ENCODE measurements around the gene SFMBT1.

SFMBT1 gene

GRCh38 chr3:53003320-53003719 is 42.6 kb downstream of the SFMBT1 start:
- DNase-seq (no peak), ATAC-seq (no peak)
- H3K27ac Mint-ChIP-seq: no peak overlapping the region
- H3K27me3 Mint-ChIP-seq: no peaks in the 10 kb centered on the region
- peaks cover 22% of the 10 kb centered on the region for H3K4me1 Mint-ChIP-seq
- H3K4me3 Mint-ChIP-seq: no peak overlapping the region
- H3K9me3 Mint-ChIP-seq: no peaks in the 10 kb centered on the region

- no peaks in the 10 kb centered on the region for H3K9me3 Mint-ChIP-seq
- no peaks in the 10 kb centered on the region for H3K27me3 Mint-ChIP-seq
- ATAC-seq: no peak
- H3K4me3 Mint-ChIP-seq: no peak overlapping the region
- no peak for DNase-seq
- H3K4me1 Mint-ChIP-seq: peaks cover 8% of the 10 kb centered on the region
- H3K27ac Mint-ChIP-seq: no peak overlapping the region
These were observed 46.9 kb downstream of the SFMBT1 start for GRCh38 chr3:52998771-52999513.

GRCh38 chr3:52990637-52991036 is 55.2 kb downstream of the SFMBT1 start:
- Mint-ChIP-seq H3K9me3 (no peaks in the 10 kb centered on the region), H3K4me1 (peaks cover 28% of the 10 kb centered on the region), H3K27me3 (no peaks in the 10 kb centered on the region), H3K4me3 (no peak overlapping the region), H3K27ac (no peak overlapping the region)
- DNase-seq: no peak
- ATAC-seq: no peak

- H3K27ac Mint-ChIP-seq: no peak overlapping the region
- DNase-seq (no peak), ATAC-seq (no peak)
These were observed 58.9 kb downstream of the SFMBT1 start for GRCh38 chr3:52986938-52987337.

GRCh38 chr3:52986049-52986448 is 59.8 kb downstream of the SFMBT1 start:
- peaks cover 42% of the 10 kb centered on the region for H3K4me1 Mint-ChIP-seq
- H3K27ac Mint-ChIP-seq: no peak overlapping the region
- ATAC-seq (no peak), DNase-seq (no peak)
- no peaks in the 10 kb centered on the region for H3K9me3 Mint-ChIP-seq
- H3K4me3 Mint-ChIP-seq: no peak overlapping the region
- no peaks in the 10 kb centered on the region for H3K27me3 Mint-ChIP-seq

More at GRCh38 chr3:52986938-52987337, 58.9 kb downstream of the SFMBT1 start:
- peaks cover 49% of the 10 kb centered on the region for H3K4me1 Mint-ChIP-seq
- no peaks in the 10 kb centered on the region for H3K27me3 Mint-ChIP-seq
- no peak overlapping the region for H3K4me3 Mint-ChIP-seq
- no peaks in the 10 kb centered on the region for H3K9me3 Mint-ChIP-seq

GRCh38 chr3:52983828-52984227 is 62.0 kb downstream of the SFMBT1 start:
- no peaks in the 10 kb centered on the region for H3K27me3 Mint-ChIP-seq
- peak overlapping the region; percentile 89 to 91 for H3K27ac Mint-ChIP-seq
- ATAC-seq (peak; percentile 57), DNase-seq (no peak)
- H3K9me3 Mint-ChIP-seq: no peaks in the 10 kb centered on the region
- H3K4me1 Mint-ChIP-seq: peaks cover 40% of the 10 kb centered on the region
- H3K4me3 Mint-ChIP-seq: peak overlapping the region; percentile 71 to 79

GRCh38 chr3:52983336-52983807 is 62.5 kb downstream of the SFMBT1 start:
- Mint-ChIP-seq H3K4me3 (peak overlapping the region; percentile 71 to 79), H3K27ac (peak overlapping the region; percentile 89 to 91), H3K27me3 (no peaks in the 10 kb centered on the region), H3K9me3 (no peaks in the 10 kb centered on the region), H3K4me1 (peaks cover 40% of the 10 kb centered on the region)
- DNase-seq (peak; percentile 66 to 82), ATAC-seq (peak; percentile 98)

GRCh38 chr3:52982839-52983238 is 63.0 kb downstream of the SFMBT1 start:
- DNase-seq: peak in 1 of 2 donors; percentile 8
- H3K27me3 Mint-ChIP-seq: no peaks in the 10 kb centered on the region
- H3K27ac Mint-ChIP-seq: peak overlapping the region; percentile 74 to 91
- ATAC-seq: peak; percentile 53
- no peaks in the 10 kb centered on the region for H3K9me3 Mint-ChIP-seq
- H3K4me1 Mint-ChIP-seq: peaks cover 40% of the 10 kb centered on the region
- peak overlapping the region; percentile 13 to 60 for H3K4me3 Mint-ChIP-seq

GRCh38 chr3:52979190-52979983 is 66.5 kb downstream of the SFMBT1 start:
- H3K27ac Mint-ChIP-seq: no peak overlapping the region
- H3K4me3 Mint-ChIP-seq: no peak overlapping the region
- DNase-seq (no peak), ATAC-seq (no peak)
- no peaks in the 10 kb centered on the region for H3K9me3 Mint-ChIP-seq
- peaks cover 35% of the 10 kb centered on the region for H3K4me1 Mint-ChIP-seq
- no peaks in the 10 kb centered on the region for H3K27me3 Mint-ChIP-seq

- Mint-ChIP-seq H3K4me1 (peaks cover 32% of the 10 kb centered on the region), H3K27me3 (no peaks in the 10 kb centered on the region), H3K4me3 (no peak overlapping the region), H3K27ac (no peak overlapping the region), H3K9me3 (no peaks in the 10 kb centered on the region)
- ATAC-seq: no peak
- DNase-seq: no peak
These were observed 67.6 kb downstream of the SFMBT1 start for GRCh38 chr3:52978109-52978754.

- no peak for ATAC-seq
- Mint-ChIP-seq H3K4me3 (no peak overlapping the region), H3K27me3 (no peaks in the 10 kb centered on the region), H3K9me3 (no peaks in the 10 kb centered on the region), H3K4me1 (peaks cover 21% of the 10 kb centered on the region), H3K27ac (no peak overlapping the region)
- no peak for DNase-seq
These were observed 72.1 kb downstream of the SFMBT1 start for GRCh38 chr3:52973806-52974205.

- DNase-seq (no peak), ATAC-seq (no peak)
- H3K27me3 Mint-ChIP-seq: no peaks in the 10 kb centered on the region
- H3K9me3 Mint-ChIP-seq: no peaks in the 10 kb centered on the region
- peaks cover 21% of the 10 kb centered on the region for H3K4me1 Mint-ChIP-seq
- H3K27ac Mint-ChIP-seq: no peak overlapping the region
- no peak overlapping the region for H3K4me3 Mint-ChIP-seq
These were observed 74.0 kb downstream of the SFMBT1 start for GRCh38 chr3:52971895-52972294.

- no peak overlapping the region for H3K27ac Mint-ChIP-seq
- no peak overlapping the region for H3K4me3 Mint-ChIP-seq
- no peak for DNase-seq
- no peaks in the 10 kb centered on the region for H3K27me3 Mint-ChIP-seq
- ATAC-seq: no peak
- H3K4me1 Mint-ChIP-seq: peaks cover 5% of the 10 kb centered on the region
- no peaks in the 10 kb centered on the region for H3K9me3 Mint-ChIP-seq
These were observed 78.5 kb downstream of the SFMBT1 start for GRCh38 chr3:52967398-52967797.

- DNase-seq (no peak), ATAC-seq (no peak)
- no peak overlapping the region for H3K4me3 Mint-ChIP-seq
- H3K4me1 Mint-ChIP-seq: peaks cover 11% of the 10 kb centered on the region
- H3K27me3 Mint-ChIP-seq: no peaks in the 10 kb centered on the region
- peaks cover 0 to 5% of the 10 kb centered on the region in 2 donors for H3K9me3 Mint-ChIP-seq
- H3K27ac Mint-ChIP-seq: no peak overlapping the region
These were observed 83.7 kb downstream of the SFMBT1 start for GRCh38 chr3:52962160-52962559.

- no peak overlapping the region for H3K27ac Mint-ChIP-seq
- no peaks in the 10 kb centered on the region for H3K27me3 Mint-ChIP-seq
- ATAC-seq (no peak), DNase-seq (no peak)
- H3K4me3 Mint-ChIP-seq: no peak overlapping the region
- peaks cover 24% of the 10 kb centered on the region for H3K4me1 Mint-ChIP-seq
- peaks cover 0 to 5% of the 10 kb centered on the region in 2 donors for H3K9me3 Mint-ChIP-seq
These were observed 86.1 kb downstream of the SFMBT1 start for GRCh38 chr3:52959773-52960172.

- peaks cover 15% of the 10 kb centered on the region for H3K4me1 Mint-ChIP-seq
- no peaks in the 10 kb centered on the region for H3K9me3 Mint-ChIP-seq
- no peak overlapping the region for H3K27ac Mint-ChIP-seq
- ATAC-seq: no peak
- no peaks in the 10 kb centered on the region for H3K27me3 Mint-ChIP-seq
- no peak overlapping the region for H3K4me3 Mint-ChIP-seq
- DNase-seq: no peak
These were observed 106.3 kb downstream of the SFMBT1 start for GRCh38 chr3:52939600-52939999.
